Measurements from ENCODE around the gene PRKAR2A.

DNA sequence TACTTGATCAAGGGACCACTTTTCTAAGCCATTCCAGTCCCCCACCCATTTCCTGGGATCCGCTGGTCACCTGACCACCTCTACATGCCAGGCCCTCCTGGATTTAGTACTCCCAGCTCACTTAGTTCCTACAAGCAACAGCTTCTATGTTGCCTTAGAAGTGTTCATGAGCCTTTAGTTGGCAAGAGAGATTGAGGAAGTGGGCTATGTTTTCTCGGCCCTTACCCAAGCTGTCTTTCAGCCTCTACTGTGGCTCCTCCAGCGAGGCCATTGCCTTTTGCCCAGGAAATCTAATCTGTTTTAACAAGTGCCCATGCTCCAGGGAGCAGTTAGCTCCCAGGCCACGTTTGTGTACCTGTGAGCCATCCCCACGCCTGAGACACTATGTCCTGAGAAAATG, 4.5 kb upstream of the PRKAR2A start:
- TF ChIP-seq, protein P1, sequence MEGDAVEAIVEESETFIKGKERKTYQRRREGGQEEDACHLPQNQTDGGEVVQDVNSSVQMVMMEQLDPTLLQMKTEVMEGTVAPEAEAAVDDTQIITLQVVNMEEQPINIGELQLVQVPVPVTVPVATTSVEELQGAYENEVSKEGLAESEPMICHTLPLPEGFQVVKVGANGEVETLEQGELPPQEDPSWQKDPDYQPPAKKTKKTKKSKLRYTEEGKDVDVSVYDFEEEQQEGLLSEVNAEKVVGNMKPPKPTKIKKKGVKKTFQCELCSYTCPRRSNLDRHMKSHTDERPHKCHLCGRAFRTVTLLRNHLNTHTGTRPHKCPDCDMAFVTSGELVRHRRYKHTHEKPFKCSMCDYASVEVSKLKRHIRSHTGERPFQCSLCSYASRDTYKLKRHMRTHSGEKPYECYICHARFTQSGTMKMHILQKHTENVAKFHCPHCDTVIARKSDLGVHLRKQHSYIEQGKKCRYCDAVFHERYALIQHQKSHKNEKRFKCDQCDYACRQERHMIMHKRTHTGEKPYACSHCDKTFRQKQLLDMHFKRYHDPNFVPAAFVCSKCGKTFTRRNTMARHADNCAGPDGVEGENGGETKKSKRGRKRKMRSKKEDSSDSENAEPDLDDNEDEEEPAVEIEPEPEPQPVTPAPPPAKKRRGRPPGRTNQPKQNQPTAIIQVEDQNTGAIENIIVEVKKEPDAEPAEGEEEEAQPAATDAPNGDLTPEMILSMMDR (IDR thresholded peaks at IDR 0.05; ENCODE audit: low read depth, low read length, missing input control), result no peak
- no peak for TF ChIP-seq EGR1 (IDR thresholded peaks at IDR 0.05; ENCODE audit: low read depth in 2 of 2)
- no peak for TF ChIP-seq JUND (IDR thresholded peaks at IDR 0.05)
- no peak for TF ChIP-seq RAD21 (IDR thresholded peaks at IDR 0.05)
- TF ChIP-seq YY1 (IDR thresholded peaks at IDR 0.05), result no peak
- TF ChIP-seq, protein P2, sequence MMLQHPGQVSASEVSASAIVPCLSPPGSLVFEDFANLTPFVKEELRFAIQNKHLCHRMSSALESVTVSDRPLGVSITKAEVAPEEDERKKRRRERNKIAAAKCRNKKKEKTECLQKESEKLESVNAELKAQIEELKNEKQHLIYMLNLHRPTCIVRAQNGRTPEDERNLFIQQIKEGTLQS (IDR thresholded peaks at IDR 0.05), result no peak
- TF ChIP-seq, protein P3, sequence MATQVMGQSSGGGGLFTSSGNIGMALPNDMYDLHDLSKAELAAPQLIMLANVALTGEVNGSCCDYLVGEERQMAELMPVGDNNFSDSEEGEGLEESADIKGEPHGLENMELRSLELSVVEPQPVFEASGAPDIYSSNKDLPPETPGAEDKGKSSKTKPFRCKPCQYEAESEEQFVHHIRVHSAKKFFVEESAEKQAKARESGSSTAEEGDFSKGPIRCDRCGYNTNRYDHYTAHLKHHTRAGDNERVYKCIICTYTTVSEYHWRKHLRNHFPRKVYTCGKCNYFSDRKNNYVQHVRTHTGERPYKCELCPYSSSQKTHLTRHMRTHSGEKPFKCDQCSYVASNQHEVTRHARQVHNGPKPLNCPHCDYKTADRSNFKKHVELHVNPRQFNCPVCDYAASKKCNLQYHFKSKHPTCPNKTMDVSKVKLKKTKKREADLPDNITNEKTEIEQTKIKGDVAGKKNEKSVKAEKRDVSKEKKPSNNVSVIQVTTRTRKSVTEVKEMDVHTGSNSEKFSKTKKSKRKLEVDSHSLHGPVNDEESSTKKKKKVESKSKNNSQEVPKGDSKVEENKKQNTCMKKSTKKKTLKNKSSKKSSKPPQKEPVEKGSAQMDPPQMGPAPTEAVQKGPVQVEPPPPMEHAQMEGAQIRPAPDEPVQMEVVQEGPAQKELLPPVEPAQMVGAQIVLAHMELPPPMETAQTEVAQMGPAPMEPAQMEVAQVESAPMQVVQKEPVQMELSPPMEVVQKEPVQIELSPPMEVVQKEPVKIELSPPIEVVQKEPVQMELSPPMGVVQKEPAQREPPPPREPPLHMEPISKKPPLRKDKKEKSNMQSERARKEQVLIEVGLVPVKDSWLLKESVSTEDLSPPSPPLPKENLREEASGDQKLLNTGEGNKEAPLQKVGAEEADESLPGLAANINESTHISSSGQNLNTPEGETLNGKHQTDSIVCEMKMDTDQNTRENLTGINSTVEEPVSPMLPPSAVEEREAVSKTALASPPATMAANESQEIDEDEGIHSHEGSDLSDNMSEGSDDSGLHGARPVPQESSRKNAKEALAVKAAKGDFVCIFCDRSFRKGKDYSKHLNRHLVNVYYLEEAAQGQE (IDR thresholded peaks at IDR 0.05), result no peak
- TF ChIP-seq, protein P4, sequence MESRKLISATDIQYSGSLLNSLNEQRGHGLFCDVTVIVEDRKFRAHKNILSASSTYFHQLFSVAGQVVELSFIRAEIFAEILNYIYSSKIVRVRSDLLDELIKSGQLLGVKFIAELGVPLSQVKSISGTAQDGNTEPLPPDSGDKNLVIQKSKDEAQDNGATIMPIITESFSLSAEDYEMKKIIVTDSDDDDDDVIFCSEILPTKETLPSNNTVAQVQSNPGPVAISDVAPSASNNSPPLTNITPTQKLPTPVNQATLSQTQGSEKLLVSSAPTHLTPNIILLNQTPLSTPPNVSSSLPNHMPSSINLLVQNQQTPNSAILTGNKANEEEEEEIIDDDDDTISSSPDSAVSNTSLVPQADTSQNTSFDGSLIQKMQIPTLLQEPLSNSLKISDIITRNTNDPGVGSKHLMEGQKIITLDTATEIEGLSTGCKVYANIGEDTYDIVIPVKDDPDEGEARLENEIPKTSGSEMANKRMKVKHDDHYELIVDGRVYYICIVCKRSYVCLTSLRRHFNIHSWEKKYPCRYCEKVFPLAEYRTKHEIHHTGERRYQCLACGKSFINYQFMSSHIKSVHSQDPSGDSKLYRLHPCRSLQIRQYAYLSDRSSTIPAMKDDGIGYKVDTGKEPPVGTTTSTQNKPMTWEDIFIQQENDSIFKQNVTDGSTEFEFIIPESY (IDR thresholded peaks at IDR 0.05), result no peak
- TF ChIP-seq GABPA (IDR thresholded peaks at IDR 0.05 in 1 of 2, conservative IDR thresholded peaks at IDR 0.05 in 1 of 2), result no peak

Data from liver (tissue), 3 donors.